Measurements from ENCODE around the gene SLITRK3.
A peak's percentile ranks its signal among the peaks of the same experiment; 100 is the strongest.

The SLITRK3 gene

DNA sequence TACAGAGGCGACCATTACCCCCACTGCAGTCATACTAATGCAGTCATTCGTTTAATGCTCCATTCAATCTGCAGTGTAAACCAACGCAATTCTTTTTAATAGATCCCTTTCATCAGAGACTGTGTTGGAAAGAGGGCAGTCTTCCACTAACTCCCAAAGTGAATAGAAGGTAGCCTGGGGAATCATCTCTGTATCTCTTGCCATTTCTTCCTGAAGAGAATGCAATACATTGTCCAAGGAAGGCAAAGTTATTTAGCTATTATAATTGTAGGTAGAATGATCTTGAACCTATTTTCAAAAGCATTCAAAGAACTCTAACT, 1.3 kb upstream of the SLITRK3 start:
- no peak overlapping the region for H3K4me3 Mint-ChIP-seq
- no peak for ATAC-seq (replicated peaks)
- no peaks in the 10 kb centered on the region for H3K36me3 Mint-ChIP-seq (ENCODE audit: insufficient read depth)
- no peak overlapping the region for H3K27ac Mint-ChIP-seq
- no peak for DNase-seq
- H3K4me1 Mint-ChIP-seq (ENCODE audit: low read depth in 2 of 2) = peaks cover 0 to 2% of the 10 kb centered on the region in 2 donors
- H3K27me3 Mint-ChIP-seq = peaks cover 27 to 46% of the 10 kb centered on the region in 2 donors
- H3K9me3 Mint-ChIP-seq = peaks cover 0 to 7% of the 10 kb centered on the region in 2 donors

DNA sequence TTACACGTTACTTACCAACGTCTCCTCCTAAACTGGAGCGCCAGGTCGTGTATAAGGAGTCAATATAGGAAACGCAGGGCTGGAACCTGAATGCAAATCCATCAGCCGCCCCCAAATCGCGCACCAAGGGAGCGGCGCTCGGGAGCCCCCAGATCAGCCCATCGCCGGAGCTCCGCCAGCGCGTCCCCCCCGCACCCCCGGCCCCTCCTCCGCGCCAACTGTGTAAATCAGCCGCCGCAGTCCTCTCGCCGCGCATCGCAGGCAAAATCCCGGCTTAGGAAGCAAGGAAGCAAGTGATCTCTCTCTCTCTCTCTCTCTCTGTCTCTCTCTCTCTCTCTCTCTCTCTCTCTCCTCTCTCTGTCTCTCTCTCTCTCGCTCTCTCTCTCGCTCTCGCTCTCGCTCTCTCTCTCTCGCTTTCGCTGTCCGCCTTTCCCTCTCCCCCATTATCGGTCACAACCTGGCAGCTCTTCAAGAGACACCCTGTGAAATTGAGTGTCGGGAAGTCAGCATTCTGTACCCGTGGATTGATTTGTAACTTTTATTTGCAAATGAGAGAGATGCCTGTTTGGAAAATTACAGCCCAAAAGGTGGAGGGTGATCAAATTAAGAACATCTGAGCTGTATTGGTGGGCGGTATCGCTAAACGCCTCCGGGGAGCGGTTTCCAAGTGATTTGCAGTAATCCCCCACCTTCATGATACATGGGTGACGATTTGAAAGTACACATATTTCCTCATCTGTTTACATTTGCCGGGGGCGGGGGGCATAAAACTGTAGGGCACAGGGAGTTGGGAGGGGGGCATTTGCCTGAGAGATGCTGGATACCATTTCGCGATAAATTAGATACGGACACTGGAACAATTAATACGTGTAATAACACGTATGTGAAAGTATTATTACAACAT, 645 bp upstream of the SLITRK3 start:
- H3K27me3 Mint-ChIP-seq = peaks cover 27 to 49% of the 10 kb centered on the region in 2 donors
- H3K4me1 Mint-ChIP-seq (ENCODE audit: low read depth in 2 of 2) = peaks cover 0 to 2% of the 10 kb centered on the region in 2 donors
- peaks cover 0 to 7% of the 10 kb centered on the region in 2 donors for H3K9me3 Mint-ChIP-seq
- DNase-seq (no peak), ATAC-seq (replicated peaks) (no peak)
- H3K4me3 Mint-ChIP-seq = peak overlapping the region in 1 of 2 donors; percentile 28
- H3K36me3 Mint-ChIP-seq (ENCODE audit: insufficient read depth) = no peaks in the 10 kb centered on the region
- no peak overlapping the region for H3K27ac Mint-ChIP-seq

DNA sequence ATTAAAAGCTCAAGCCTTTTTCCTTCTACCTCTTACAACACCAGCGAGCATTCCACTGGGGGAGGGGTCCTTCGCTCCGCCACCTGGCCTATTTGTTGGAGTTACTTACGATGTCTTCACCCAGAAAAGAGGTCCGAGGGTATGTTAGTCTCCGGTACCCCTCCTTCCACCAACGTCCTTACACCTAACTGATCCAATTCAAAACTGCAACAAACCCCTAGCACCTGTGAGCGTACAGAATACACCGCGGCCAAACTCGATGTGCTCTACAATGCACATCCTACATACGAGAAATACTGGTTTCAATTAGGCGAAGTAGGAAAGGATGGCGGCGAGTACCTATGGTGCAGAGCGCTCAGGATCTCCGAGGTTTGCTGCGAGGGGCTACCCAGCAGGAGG, 944 bp downstream of the SLITRK3 start:
- no peaks in the 10 kb centered on the region for H3K36me3 Mint-ChIP-seq (ENCODE audit: insufficient read depth)
- H3K27ac Mint-ChIP-seq = no peak overlapping the region
- DNase-seq (no peak), ATAC-seq (replicated peaks) (no peak)
- peaks cover 0 to 2% of the 10 kb centered on the region in 2 donors for H3K4me1 Mint-ChIP-seq (ENCODE audit: low read depth in 2 of 2)
- peaks cover 0 to 9% of the 10 kb centered on the region in 2 donors for H3K9me3 Mint-ChIP-seq
- no peak overlapping the region for H3K4me3 Mint-ChIP-seq
- peaks cover 27 to 49% of the 10 kb centered on the region in 2 donors for H3K27me3 Mint-ChIP-seq

DNA sequence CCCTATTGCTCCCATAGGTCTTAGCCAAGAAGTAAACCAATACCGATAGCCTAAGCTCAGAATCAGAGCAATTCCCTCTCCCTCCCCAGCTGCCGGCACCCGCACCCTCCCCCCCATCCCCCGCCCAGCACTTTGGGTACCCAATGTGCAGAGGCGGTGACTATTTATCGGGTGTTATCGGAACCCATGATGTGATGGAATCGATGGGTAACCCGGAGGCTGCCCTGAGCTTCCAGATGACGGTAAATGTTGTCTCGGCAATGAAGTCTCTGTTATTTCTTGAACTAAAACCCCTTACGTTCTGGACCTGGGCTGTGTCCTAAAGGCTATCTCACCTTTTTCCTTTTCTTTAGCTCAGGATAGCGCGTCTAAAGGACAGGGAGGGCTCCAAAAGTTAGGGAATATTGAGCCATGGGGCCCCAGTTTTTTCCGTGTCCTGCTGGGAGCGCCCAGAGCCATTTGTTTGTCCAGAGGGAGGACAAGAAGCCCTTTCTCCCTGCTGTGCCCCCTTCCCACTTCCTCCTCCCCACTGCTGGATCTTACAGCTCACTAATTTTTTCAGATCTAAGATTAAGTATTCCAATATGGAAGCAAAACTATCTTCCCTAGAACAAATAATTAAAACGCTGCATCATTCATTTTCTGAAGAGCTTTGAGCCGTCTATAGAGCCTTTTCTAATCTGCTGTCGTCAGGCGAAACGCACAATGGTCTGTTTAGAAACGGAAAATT, 1.5 kb downstream of the SLITRK3 start:
- DNase-seq = no peak
- H3K27ac Mint-ChIP-seq = no peak overlapping the region
- peaks cover 0 to 2% of the 10 kb centered on the region in 2 donors for H3K4me1 Mint-ChIP-seq (ENCODE audit: low read depth in 2 of 2)
- no peaks in the 10 kb centered on the region for H3K36me3 Mint-ChIP-seq (ENCODE audit: insufficient read depth)
- no peak for ATAC-seq (replicated peaks)
- H3K27me3 Mint-ChIP-seq = peaks cover 27 to 49% of the 10 kb centered on the region in 2 donors
- no peak overlapping the region for H3K4me3 Mint-ChIP-seq
- H3K9me3 Mint-ChIP-seq = peaks cover 0 to 9% of the 10 kb centered on the region in 2 donors

DNA sequence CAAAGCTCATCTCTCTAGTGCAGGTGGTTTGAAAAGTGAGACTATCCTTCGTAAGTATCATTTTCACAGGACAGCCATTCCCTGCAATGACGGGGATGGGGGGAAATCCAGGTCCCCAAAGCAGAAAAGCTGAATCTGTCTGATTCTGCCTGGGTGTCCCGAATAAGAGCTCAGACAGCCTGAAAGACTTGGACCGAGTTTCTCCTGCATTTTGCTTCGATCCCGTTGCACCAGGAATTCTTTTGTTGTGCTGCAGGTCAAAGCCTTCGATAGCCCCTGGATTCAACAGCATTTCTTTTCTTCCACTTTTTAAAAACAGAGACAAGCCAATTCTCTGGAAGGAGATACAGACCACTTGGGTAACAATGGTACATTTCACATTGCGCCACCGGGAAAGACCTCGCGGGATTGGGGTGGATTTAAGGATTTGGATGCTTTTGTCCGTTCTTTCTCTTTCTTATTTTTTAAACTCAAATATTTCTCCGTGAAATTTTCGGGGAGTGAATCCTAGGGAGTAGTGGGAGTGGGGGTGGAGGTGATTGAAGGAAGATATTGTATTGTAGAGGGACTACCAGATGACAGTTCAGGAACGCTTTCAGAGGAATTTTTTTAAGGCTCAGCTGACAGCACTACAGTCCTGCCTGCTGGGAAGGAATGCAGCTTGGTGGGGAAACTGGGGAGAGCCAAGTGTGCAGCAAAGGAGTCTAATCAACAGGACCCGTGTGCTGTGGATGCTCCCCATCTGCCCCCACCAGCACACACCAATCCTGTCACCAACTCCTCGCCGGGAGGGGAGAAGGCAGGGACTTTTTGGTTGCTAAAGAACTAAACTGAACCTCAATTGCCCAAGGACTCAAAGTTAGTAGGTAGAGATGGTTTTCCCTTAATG, 2.6 kb downstream of the SLITRK3 start:
- DNase-seq (no peak), ATAC-seq (replicated peaks) (no peak)
- Mint-ChIP-seq H3K27ac (no peak overlapping the region), H3K27me3 (peaks cover 27 to 49% of the 10 kb centered on the region in 2 donors), H3K9me3 (peaks cover 0 to 9% of the 10 kb centered on the region in 2 donors), H3K4me3 (no peak overlapping the region), H3K4me1 (ENCODE audit: low read depth in 2 of 2) (peaks cover 0 to 2% of the 10 kb centered on the region in 2 donors), H3K36me3 (ENCODE audit: insufficient read depth) (no peaks in the 10 kb centered on the region)

DNA sequence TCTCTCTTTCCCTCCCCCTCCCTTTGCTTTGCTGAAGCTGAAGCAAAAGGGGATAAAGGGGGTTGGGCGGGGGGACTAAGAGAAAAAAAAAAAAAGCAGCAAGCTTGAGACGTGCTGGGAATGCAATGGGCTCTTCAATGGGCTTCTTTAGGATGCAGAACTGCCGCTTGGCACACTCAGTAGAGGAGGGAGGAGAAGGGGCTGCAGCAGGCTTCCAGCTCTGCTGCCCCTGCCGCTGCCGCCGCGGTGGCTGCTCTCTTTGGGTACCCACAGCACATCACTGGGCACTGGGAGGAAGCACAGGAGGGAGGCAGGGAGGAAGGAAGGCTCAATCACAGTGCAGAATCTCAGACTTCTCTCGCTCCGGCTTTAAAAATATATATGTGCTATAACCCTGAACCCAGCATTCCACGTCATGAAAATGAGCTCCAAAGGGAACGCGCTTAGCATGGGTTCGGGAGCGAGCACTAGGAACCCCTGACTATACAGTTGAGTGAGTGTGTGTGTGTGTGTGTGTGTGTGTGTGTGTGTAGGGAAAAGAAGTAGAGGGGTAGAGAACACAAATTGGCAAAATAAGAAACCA, 3.5 kb downstream of the SLITRK3 start:
- ATAC-seq (replicated peaks) (no peak), DNase-seq (no peak)
- H3K4me1 Mint-ChIP-seq (ENCODE audit: low read depth in 2 of 2) = peaks cover 0 to 2% of the 10 kb centered on the region in 2 donors
- no peak overlapping the region for H3K27ac Mint-ChIP-seq
- H3K27me3 Mint-ChIP-seq = peaks cover 27 to 49% of the 10 kb centered on the region in 2 donors
- peaks cover 0 to 9% of the 10 kb centered on the region in 2 donors for H3K9me3 Mint-ChIP-seq
- no peaks in the 10 kb centered on the region for H3K36me3 Mint-ChIP-seq (ENCODE audit: insufficient read depth)
- H3K4me3 Mint-ChIP-seq = no peak overlapping the region

DNA sequence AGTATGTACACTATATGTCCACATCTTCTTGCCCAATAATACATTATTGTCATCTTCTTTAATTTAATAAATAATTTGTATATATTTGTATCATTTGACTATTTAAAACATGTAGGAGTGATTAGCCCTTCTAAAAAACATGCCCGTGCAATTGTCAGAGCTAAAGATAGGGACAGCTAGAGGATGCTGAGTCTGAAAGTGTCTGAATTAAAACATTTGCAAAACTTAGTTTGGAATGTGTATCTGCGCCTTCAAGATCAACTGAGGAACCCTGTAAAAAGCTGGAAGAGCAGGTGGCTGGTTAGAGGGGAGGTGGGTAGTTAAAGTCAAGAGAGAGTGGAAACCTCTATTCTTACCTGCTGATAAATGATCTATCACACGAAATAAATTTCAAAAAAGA, 4.7 kb downstream of the SLITRK3 start:
- no peak overlapping the region for H3K4me3 Mint-ChIP-seq

DNA sequence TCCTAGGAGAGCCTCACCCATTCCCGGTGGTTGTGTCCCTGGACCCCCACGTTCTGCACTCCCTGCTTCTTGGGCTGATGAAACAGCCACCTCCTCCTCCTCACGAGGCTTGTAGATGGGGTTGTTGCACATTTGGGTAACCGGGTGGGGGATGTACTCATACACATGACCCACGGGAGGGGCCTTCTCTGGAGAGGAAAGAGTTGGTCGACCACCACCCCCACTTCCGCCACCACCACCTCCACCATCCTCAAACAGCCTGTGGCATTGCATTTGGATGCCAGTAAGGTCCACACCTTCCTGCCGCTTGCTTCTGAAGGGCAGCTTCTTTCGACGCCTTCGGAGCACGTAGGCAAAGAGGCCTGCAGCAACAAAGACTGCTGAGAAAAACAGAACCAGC, 7.7 kb downstream of the SLITRK3 start:
- Mint-ChIP-seq H3K27ac (no peak overlapping the region), H3K4me1 (ENCODE audit: low read depth in 2 of 2) (peaks cover 0 to 2% of the 10 kb centered on the region in 2 donors), H3K9me3 (peaks cover 0 to 7% of the 10 kb centered on the region in 2 donors), H3K27me3 (peaks cover 6 to 13% of the 10 kb centered on the region in 2 donors), H3K4me3 (no peak overlapping the region), H3K36me3 (ENCODE audit: insufficient read depth) (no peaks in the 10 kb centered on the region)
- DNase-seq = no peak
- ATAC-seq (replicated peaks) = no peak

More for the DNA sequence above, 4.7 kb downstream of the SLITRK3 start:
- H3K36me3 Mint-ChIP-seq (ENCODE audit: insufficient read depth) = no peaks in the 10 kb centered on the region
- peaks cover 20 to 39% of the 10 kb centered on the region in 2 donors for H3K27me3 Mint-ChIP-seq
- DNase-seq = no peak
- ATAC-seq (replicated peaks) = no peak
- H3K4me1 Mint-ChIP-seq (ENCODE audit: low read depth in 2 of 2) = peaks cover 0 to 2% of the 10 kb centered on the region in 2 donors
- peaks cover 0 to 7% of the 10 kb centered on the region in 2 donors for H3K9me3 Mint-ChIP-seq
- H3K27ac Mint-ChIP-seq = no peak overlapping the region

DNA sequence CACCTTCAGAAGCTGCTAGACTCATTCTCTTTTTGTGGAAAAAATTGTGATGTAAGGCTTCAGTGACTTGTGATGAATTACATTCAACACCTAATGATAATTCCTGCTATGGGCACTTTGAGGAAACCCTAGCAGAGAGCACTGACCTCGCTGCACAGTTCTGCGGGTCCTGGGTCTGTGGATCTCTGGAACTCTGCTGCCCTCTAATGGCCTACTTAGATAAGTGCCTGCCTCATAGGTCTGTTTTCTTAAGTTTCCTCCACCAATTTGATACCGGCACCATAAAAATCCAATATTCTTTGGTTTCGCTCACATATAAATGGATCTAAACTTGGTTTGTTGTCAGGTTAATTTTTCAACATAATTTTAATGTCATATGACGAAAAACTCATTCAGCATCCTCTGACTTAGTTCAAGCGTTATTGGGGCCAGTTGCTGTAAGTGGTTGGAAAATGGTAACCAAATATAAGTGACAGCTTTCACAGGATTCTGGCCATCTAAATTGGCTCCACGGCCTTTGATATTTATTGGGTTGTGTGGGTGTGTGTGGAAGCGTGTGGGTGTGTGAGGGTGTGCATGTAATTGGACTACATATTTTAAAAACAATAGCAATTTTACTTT, 10.4 kb downstream of the SLITRK3 start:
- no peaks in the 10 kb centered on the region for H3K36me3 Mint-ChIP-seq (ENCODE audit: insufficient read depth)

DNA sequence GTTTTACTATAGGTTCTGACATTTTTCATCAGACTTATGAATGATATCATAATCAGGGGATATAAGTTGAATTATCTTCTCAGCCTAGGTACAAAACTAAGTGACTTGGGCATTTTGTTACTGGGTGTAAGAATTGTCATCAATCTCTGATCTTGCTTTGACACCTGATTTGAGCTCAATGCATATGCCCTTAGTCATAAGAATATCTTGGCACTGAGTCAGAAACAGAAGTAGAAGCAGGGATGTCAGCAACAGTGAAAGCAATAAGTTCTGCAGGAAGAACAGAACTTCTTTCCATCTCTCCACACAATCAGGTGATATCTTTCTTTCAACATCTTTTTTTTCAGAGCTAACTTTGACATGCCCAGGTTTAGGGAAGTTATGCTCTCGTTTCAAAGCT, 14.6 kb downstream of the SLITRK3 start:
- Mint-ChIP-seq H3K4me3 (no peak overlapping the region), H3K27me3 (no peaks in the 10 kb centered on the region), H3K9me3 (peaks cover 0 to 1% of the 10 kb centered on the region in 2 donors), H3K36me3 (ENCODE audit: insufficient read depth) (no peaks in the 10 kb centered on the region), H3K4me1 (ENCODE audit: low read depth in 2 of 2) (no peaks in the 10 kb centered on the region), H3K27ac (no peak overlapping the region)
- DNase-seq (no peak), ATAC-seq (replicated peaks) (no peak)

More for the DNA sequence above, 10.4 kb downstream of the SLITRK3 start:
- ATAC-seq (replicated peaks) (no peak), DNase-seq (no peak)
- no peak overlapping the region for H3K4me3 Mint-ChIP-seq
- no peaks in the 10 kb centered on the region for H3K27me3 Mint-ChIP-seq
- H3K4me1 Mint-ChIP-seq (ENCODE audit: low read depth in 2 of 2) = no peaks in the 10 kb centered on the region
- no peak overlapping the region for H3K27ac Mint-ChIP-seq
- H3K9me3 Mint-ChIP-seq = no peaks in the 10 kb centered on the region

DNA sequence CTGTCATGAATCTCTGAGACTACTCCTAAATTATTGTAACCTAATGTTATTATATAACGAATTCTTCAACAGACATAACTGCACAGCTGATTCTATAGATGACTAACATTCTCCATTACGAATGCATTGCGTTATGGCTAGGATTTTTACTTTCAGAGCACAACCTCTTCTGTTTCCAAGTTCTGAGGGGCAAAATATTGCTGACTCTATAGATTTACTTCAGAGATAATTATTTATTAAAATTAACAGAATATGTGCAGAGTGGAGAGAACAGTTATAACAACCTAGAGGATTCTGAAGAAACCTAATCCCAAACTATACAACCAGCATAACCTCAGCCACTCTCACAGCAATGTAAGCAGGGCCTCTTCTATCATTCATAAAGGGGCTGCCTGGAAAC, 25.9 kb downstream of the SLITRK3 start:
- ATAC-seq (replicated peaks) = no peak
- no peak overlapping the region for H3K27ac Mint-ChIP-seq

DNA sequence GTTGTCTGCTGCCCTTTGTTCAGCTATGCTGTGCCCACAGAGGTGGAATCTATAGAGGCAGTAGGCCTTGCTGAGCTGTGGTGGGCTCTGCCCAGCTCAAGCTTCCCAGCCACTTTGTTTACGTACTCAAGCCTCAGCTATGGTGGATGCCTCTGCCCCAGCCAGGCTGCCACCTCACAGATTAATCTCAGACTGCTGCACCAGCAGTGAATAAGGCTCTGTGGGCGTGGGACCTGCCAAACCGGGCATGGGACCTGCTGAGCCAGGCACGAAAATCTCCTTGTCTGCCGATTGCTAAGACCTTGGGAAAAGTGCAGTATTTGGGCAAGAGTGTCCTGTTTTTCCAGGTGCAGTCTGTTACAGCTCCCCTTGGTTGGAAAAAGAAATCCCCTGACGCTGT, 26.8 kb downstream of the SLITRK3 start:
- H3K4me1 Mint-ChIP-seq (ENCODE audit: low read depth in 2 of 2) = no peaks in the 10 kb centered on the region
- H3K36me3 Mint-ChIP-seq (ENCODE audit: insufficient read depth) = no peaks in the 10 kb centered on the region
- H3K27me3 Mint-ChIP-seq = no peaks in the 10 kb centered on the region
- DNase-seq (no peak), ATAC-seq (replicated peaks) (no peak)
- H3K9me3 Mint-ChIP-seq = peaks cover 4 to 24% of the 10 kb centered on the region in 2 donors
- H3K27ac Mint-ChIP-seq = no peak overlapping the region
- H3K4me3 Mint-ChIP-seq = no peak overlapping the region

More for the DNA sequence above, 25.9 kb downstream of the SLITRK3 start:
- Mint-ChIP-seq H3K36me3 (ENCODE audit: insufficient read depth) (no peaks in the 10 kb centered on the region), H3K27me3 (no peaks in the 10 kb centered on the region), H3K4me1 (ENCODE audit: low read depth in 2 of 2) (no peaks in the 10 kb centered on the region), H3K9me3 (peaks cover 4 to 24% of the 10 kb centered on the region in 2 donors), H3K4me3 (no peak overlapping the region)
- no peak for DNase-seq

All from effector memory CD8-positive, alpha-beta T cell (primary cell).